Epithelial cell of esophagus (primary cell): ENCODE measurements around the gene C10orf143.

Experiments used
- DNase-seq: peaks from one replicate; pipeline ENCODE4 v3.0.0; 2010; ENCODE audit warnings: low read depth
- H3K4me3 ChIP-seq: 2 replicates; pipeline ENCODE4 v1.5.1; 2011; ENCODE audit warnings: mild to moderate bottlenecking, low read length, control low read depth
- TF ChIP-seq, protein P1 (sequence below): IDR thresholded peaks from 2 replicates; pipeline ENCODE4 v1.5.1; 2011; ENCODE audit warnings: low read depth, mild to moderate bottlenecking, low read length, control low read depth, inconsistent platforms; ENCODE audit not compliant: insufficient read depth; ENCODE audit errors: missing control alignments

C10orf143 gene

DNA sequence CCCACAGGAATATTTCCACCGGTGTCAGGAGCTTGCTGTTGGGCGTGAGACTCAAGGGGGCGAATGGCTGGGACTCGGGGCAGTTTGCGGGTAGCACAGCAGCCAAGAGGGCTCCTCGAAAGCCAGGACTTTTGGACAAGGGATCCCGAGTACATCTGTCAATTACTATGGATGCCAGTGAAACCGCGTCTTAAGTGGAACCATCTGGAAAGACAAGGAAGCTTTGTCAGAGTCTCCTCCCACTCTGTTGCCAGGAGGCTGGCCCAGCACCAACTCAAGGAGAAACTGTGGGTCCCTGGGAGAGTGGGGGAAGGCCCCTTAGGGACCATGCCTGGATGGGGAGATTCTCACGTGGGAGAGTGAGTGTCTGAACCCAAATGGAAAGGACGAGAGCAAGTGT lies 57.1 kb downstream of the C10orf143 start:
- TF ChIP-seq, protein P1, sequence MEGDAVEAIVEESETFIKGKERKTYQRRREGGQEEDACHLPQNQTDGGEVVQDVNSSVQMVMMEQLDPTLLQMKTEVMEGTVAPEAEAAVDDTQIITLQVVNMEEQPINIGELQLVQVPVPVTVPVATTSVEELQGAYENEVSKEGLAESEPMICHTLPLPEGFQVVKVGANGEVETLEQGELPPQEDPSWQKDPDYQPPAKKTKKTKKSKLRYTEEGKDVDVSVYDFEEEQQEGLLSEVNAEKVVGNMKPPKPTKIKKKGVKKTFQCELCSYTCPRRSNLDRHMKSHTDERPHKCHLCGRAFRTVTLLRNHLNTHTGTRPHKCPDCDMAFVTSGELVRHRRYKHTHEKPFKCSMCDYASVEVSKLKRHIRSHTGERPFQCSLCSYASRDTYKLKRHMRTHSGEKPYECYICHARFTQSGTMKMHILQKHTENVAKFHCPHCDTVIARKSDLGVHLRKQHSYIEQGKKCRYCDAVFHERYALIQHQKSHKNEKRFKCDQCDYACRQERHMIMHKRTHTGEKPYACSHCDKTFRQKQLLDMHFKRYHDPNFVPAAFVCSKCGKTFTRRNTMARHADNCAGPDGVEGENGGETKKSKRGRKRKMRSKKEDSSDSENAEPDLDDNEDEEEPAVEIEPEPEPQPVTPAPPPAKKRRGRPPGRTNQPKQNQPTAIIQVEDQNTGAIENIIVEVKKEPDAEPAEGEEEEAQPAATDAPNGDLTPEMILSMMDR = no peak
- H3K4me3 ChIP-seq = no peak overlapping the region
- no peak for DNase-seq

DNA sequence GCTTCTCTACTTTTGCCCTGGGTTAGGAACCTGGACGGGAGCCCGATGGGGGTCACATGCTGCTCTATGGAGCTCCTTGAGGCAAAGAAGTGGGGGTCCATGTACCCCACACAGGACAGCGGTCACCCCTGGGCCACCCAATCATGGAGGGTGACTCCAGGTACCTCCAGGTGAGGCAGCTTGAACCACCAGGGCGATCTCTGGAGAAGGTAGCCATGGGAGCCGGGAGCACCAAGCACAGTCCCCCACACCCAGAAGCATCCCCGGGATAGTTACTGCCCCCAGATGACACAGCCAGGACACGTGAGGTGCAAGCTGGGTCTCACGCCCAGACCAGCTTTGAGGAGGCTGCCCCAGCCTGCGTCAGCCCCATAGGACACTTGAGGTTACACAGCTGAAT lies 58.4 kb downstream of the C10orf143 start:
- no peak for DNase-seq
- TF ChIP-seq, protein P1 = no peak
- no peak overlapping the region for H3K4me3 ChIP-seq

DNA sequence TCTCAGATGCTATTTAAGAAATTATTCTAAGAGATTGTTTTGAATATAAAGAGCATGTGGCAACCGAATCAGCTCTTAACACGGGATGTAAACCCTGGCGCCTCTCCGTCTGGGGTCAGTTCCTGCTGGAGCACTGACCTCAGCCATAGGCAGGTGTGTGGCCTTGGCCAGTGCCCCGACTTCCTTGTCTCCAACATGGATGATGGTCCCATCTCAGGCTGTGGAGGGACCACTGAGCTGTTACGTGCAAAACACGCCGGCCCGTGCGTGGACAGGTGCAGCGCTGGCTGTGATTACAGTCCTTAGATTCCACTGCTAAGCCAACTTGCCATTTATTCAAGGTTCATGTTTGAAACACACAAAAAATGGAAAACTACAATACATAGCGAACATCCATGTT lies 59.9 kb downstream of the C10orf143 start:
- no peak overlapping the region for H3K4me3 ChIP-seq
- no peak for DNase-seq
- TF ChIP-seq, protein P1 = no peak

DNA sequence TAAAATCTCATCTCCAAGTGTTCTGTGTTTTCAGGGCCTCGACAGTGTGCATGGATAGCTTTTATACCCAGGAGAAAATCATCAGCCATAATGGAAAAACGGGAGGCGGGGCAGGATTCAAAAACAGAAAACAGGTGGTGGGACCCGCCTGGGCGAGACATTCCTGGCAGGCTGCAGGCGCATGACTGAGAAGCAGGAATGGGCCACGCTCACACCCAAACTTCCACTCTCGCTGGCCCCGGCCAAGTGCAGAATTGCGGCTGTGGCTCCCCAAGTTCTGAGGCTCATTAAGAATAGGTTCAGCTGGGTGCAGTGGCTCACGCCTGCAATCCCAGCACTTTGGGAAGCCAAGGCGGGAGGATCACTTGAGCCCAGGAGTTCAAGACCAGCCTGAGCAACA lies 60.6 kb downstream of the C10orf143 start:
- H3K4me3 ChIP-seq = no peak overlapping the region
- DNase-seq = no peak
- TF ChIP-seq, protein P1 = no peak

GRCh38 chr10:130049244-130049643 lies 61.4 kb downstream of the C10orf143 start:
- TF ChIP-seq, protein P1 = no peak
- DNase-seq = no peak
- H3K4me3 ChIP-seq = no peak overlapping the region

DNA sequence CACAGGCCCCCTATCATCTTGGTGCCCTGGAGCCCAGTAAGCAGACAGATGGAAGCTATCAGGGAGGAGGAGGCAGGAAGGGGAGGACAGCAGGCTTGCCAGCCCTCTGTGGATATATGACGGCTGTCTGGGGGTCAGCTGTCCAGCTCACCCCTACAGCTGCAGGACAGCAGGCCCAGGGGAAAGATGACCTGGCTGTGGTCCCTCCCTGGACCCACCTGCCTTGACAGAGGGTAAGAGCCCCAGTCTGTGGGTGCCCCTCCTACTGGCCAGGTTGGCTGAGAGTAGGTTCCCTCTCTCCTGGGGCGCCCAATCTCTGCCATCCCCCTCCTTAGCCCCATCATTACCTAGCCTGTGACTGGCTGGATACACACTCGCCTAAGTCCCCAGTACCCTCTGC lies 62.5 kb downstream of the C10orf143 start:
- DNase-seq = no peak
- TF ChIP-seq, protein P1 = no peak
- H3K4me3 ChIP-seq = no peak overlapping the region

DNA sequence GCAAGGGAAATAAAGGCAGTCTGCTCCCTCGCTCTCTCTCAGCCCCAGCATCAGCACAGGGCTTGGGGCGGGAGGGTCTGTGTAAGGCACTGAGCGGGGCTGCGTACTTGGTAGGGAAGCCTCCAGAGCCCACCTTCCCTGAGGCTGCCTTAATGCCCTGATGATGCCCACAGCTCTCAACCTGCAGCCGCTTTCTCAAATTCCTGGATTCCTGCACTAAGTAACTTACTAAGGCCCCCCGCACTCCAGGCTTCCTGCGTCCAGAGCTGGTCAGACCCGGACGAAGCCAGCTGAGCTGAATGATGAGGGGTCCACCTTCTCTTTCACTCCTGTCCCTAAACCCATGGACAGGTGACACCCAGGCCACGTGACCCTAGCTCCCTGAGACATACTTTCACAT lies 63.3 kb downstream of the C10orf143 start:
- DNase-seq = no peak
- no peak overlapping the region for H3K4me3 ChIP-seq
- TF ChIP-seq, protein P1 = no peak
